SK-N-SH (cell line): ENCODE measurements around the gene MREG.

ENCODE experiments used
- EZH2phosphoT487 ChIP-seq: fragments of 200-600 bp; sonication (generic); IDR thresholded peaks from 2 replicates; pipeline ENCODE4 v1.6.1; 2017; ENCODE audit warnings: low read depth, mixed run types, mild to moderate bottlenecking, antibody characterized with exemption, moderate library complexity, borderline replicate concordance
- GATA2 ChIP-seq: sonication (generic); formaldehyde crosslinking; IDR thresholded peaks from 2 replicates; pipeline ENCODE4 v1.5.0; 2020; ENCODE audit warnings: mild to moderate bottlenecking, missing genetic modification reagents
- JUND ChIP-seq: IDR thresholded peaks from 2 replicates; pipeline ENCODE4 v1.4.0; 2012
- MAX ChIP-seq: IDR thresholded peaks from 2 replicates; pipeline ENCODE4 v1.4.0; 2012; ENCODE audit warnings: low read depth
- MXI1 ChIP-seq: IDR thresholded peaks from 2 replicates; pipeline ENCODE4 v1.6.1; 2012; ENCODE audit warnings: mild to moderate bottlenecking, low read depth, low read length, improper control_type of control experiment
- POLR2AphosphoS5 ChIP-seq: IDR thresholded peaks from 2 replicates; pipeline ENCODE4 v1.6.1; 2012; ENCODE audit warnings: low read depth, low read length
- RCOR1 ChIP-seq: fragments of 150-350 bp; IDR thresholded peaks from 2 replicates; pipeline ENCODE4 v1.6.1; 2017; ENCODE audit warnings: antibody characterized with exemption, low read length
- TCF12 ChIP-seq: IDR thresholded peaks from 2 replicates; pipeline ENCODE4 v1.4.0; 2012
- YY1 ChIP-seq: IDR thresholded peaks from 2 replicates; pipeline ENCODE4 v1.4.0; 2012; ENCODE audit warnings: low read depth, mild to moderate bottlenecking
- TF ChIP-seq, protein P1 (sequence below): fragments of 200-600 bp; sonication (generic); IDR thresholded peaks from 2 replicates; pipeline ENCODE4 v1.6.1; 2017; ENCODE audit warnings: antibody characterized with exemption, mild to moderate bottlenecking, moderate library complexity
- TF ChIP-seq, protein P2 (sequence below): fragments of 150-350 bp; IDR thresholded peaks from 2 replicates; pipeline ENCODE4 v1.6.1; 2017; ENCODE audit warnings: antibody characterized with exemption, low read length, low read depth, borderline replicate concordance

GRCh38 chr2:215970425-215970824, 42.9 kb downstream of the MREG start:
- TF ChIP-seq POLR2AphosphoS5 (no peak), EZH2phosphoT487 (no peak), TCF12 (no peak), JUND (no peak), GATA2 (CRISPR knock-in tag) (no peak), YY1 (no peak), MXI1 (no peak), RCOR1 (no peak), MAX (no peak)
- TF ChIP-seq, protein P1, sequence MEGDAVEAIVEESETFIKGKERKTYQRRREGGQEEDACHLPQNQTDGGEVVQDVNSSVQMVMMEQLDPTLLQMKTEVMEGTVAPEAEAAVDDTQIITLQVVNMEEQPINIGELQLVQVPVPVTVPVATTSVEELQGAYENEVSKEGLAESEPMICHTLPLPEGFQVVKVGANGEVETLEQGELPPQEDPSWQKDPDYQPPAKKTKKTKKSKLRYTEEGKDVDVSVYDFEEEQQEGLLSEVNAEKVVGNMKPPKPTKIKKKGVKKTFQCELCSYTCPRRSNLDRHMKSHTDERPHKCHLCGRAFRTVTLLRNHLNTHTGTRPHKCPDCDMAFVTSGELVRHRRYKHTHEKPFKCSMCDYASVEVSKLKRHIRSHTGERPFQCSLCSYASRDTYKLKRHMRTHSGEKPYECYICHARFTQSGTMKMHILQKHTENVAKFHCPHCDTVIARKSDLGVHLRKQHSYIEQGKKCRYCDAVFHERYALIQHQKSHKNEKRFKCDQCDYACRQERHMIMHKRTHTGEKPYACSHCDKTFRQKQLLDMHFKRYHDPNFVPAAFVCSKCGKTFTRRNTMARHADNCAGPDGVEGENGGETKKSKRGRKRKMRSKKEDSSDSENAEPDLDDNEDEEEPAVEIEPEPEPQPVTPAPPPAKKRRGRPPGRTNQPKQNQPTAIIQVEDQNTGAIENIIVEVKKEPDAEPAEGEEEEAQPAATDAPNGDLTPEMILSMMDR: no peak
- TF ChIP-seq, protein P2, sequence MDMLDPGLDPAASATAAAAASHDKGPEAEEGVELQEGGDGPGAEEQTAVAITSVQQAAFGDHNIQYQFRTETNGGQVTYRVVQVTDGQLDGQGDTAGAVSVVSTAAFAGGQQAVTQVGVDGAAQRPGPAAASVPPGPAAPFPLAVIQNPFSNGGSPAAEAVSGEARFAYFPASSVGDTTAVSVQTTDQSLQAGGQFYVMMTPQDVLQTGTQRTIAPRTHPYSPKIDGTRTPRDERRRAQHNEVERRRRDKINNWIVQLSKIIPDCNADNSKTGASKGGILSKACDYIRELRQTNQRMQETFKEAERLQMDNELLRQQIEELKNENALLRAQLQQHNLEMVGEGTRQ: no peak
